Stimulated activated CD8-positive, alpha-beta memory T cell treated with anti-CD3 and anti-CD28 coated beads, Interleukin-7, amount 100 ng/mL, for 48 hours (primary cell): Measurements from ENCODE around the gene REP15.
"Not testable (repeated sequence)": the region's sequence is repeated elsewhere in the genome, so short reads cannot be mapped to it uniquely, and the experiment has no call there.

ENCODE experiments used
- DNase-seq, 2 donors: peaks; one replicate each; pipeline ENCODE4 v3.0.0-alpha.2; 2020; ENCODE audit warnings: low read depth in 1 of 2; ENCODE audit errors: extremely low read depth in 1 of 2

The REP15 gene

GRCh38 chr12:27696864-27697564 is 767 bp downstream of the REP15 start:
- no peak for DNase-seq

- peak; percentile 14 to 57 for DNase-seq
Observed at GRCh38 chr12:27703720-27704452, 7.6 kb downstream of the REP15 start.

- DNase-seq = no peak
Observed at GRCh38 chr12:27705263-27705662, 9.0 kb downstream of the REP15 start.

- no peak for DNase-seq
Observed at GRCh38 chr12:27707216-27707615, 11.0 kb downstream of the REP15 start.

- DNase-seq = no peak
Observed at GRCh38 chr12:27709212-27709931, 13.1 kb downstream of the REP15 start.

- no peak for DNase-seq
Observed at GRCh38 chr12:27709932-27710591, 13.8 kb downstream of the REP15 start.

GRCh38 chr12:27710592-27711316 is 14.5 kb downstream of the REP15 start, which contains the start of gene MRPS35:
TSS of gene MRPS35 (plus strand) at chr12:27710832. CDS start at chr12:27710844, 12 bp downstream.
- peak; percentile 76 to 84 for DNase-seq

- DNase-seq = no peak
Observed at GRCh38 chr12:27711317-27711682, 15.1 kb downstream of the REP15 start.

- DNase-seq = no peak
Observed at GRCh38 chr12:27711967-27712366, 15.7 kb downstream of the REP15 start.

GRCh38 chr12:27723212-27723611 is 27.0 kb downstream of the REP15 start:
- no peak for DNase-seq

- DNase-seq = no peak
Observed at GRCh38 chr12:27730097-27730588, 33.9 kb downstream of the REP15 start.

GRCh38 chr12:27732281-27732680 is 36.0 kb downstream of the REP15 start:
- DNase-seq = no peak

GRCh38 chr12:27733052-27733656 is 36.9 kb downstream of the REP15 start:
- no peak for DNase-seq

GRCh38 chr12:27733791-27734190 is 37.5 kb downstream of the REP15 start:
- DNase-seq = no peak

GRCh38 chr12:27734321-27734720 is 38.1 kb downstream of the REP15 start:
- not testable (repeated sequence) for DNase-seq

- no peak for DNase-seq
Observed at GRCh38 chr12:27743601-27744000, 47.4 kb downstream of the REP15 start.

- DNase-seq = not testable (repeated sequence)
Observed at GRCh38 chr12:27745734-27746133, 49.5 kb downstream of the REP15 start.
